Measurements from ENCODE around the gene NRL.

- no peak for TF ChIP-seq EZH2 (IDR thresholded peaks at IDR 0.05)
- TF ChIP-seq POLR2AphosphoS5 (IDR thresholded peaks at IDR 0.05; ENCODE audit: borderline replicate concordance, low read depth, low read length), result no peak
Measured at GRCh38 chr14:24054324-24054641, 60.5 kb downstream of the NRL start.

Measured in SK-N-MC (cell line).